ENCODE measurements around the gene TAOK3. TPM values are rescaled to one million over a fixed set of nuclear protein-coding genes. Genes with fewer than 3 reads are reported as not detected.
A peak's percentile ranks its signal among the peaks of the same experiment; 100 is the strongest.

Gene TAOK3
- total and polyA plus RNA-seq, 8 donors: 7.5 to 131 (median 29.0) TPM

DNA sequence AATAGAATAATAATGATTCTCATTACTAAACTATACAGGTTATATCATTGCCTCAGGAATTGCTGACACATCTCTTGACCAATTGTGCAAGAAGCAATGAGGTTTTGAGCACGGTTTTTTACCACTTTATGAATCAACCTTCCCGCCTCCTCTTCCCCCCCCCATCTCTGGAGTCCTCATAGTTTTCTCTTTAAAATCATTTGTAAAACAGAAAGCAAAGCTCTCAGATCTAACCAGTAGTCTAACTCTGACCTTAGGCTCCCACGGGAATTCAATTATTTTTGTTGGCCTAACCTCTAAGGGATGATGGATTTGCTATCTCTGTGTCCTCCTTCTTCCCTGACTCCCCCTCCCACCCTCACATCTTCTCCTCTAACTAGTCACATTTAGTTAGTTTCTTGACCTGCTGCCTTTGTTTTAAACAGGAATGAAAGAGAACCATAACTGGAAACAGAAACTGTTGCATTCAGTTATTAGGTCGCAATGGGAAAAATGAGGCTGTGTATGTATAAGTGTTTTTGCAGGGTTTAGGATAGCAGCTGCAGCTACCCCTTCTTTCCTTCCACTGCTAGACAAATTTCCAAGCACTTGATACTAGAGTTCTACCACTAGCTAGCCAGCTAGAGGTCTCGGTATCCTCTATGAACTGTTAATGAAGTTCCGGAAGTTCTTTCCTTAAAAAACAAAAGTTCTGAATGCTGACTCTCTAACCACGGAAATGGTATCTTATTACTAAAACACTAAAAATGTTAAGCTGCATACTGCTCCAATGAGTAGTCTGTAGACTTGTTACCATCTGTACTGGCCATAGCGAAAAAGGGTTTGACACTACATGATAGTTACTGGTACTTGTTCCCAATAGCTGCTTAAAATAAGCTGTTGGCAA is 65.4 kb downstream of the TAOK3 start:
- H3K36me3 ChIP-seq: no peaks in the 10 kb centered on the region
- H3K4me3 ChIP-seq: no peak overlapping the region
- WGBS, 5 donors: 50 to 73% (median 66%) methylated on average over 8 of the region's 8 CpGs
- peak overlapping the region in 4 of 5 donors; percentile 5 to 63 (median 48) for H3K27ac ChIP-seq
- peaks cover 0 to 35% (median 7%) of the 10 kb centered on the region in 4 donors for H3K4me1 ChIP-seq
- H3K9me3 ChIP-seq: no peaks in the 10 kb centered on the region
- DNase-seq: peak in 1 of 2 donors; percentile 32
- TF ChIP-seq, protein P1, sequence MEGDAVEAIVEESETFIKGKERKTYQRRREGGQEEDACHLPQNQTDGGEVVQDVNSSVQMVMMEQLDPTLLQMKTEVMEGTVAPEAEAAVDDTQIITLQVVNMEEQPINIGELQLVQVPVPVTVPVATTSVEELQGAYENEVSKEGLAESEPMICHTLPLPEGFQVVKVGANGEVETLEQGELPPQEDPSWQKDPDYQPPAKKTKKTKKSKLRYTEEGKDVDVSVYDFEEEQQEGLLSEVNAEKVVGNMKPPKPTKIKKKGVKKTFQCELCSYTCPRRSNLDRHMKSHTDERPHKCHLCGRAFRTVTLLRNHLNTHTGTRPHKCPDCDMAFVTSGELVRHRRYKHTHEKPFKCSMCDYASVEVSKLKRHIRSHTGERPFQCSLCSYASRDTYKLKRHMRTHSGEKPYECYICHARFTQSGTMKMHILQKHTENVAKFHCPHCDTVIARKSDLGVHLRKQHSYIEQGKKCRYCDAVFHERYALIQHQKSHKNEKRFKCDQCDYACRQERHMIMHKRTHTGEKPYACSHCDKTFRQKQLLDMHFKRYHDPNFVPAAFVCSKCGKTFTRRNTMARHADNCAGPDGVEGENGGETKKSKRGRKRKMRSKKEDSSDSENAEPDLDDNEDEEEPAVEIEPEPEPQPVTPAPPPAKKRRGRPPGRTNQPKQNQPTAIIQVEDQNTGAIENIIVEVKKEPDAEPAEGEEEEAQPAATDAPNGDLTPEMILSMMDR (IDR thresholded peaks at IDR 0.05): no peak
- TF ChIP-seq EP300 (IDR thresholded peaks at IDR 0.05) (no peak), POLR2A (IDR thresholded peaks at IDR 0.05) (no peak), POLR2AphosphoS5 (IDR thresholded peaks at IDR 0.05) (no peak)
- no peaks in the 10 kb centered on the region for H3K27me3 ChIP-seq
- intact Hi-C loops (cut with DNase I; ENCODE audit: low total_unique reads): no loop called here

DNA sequence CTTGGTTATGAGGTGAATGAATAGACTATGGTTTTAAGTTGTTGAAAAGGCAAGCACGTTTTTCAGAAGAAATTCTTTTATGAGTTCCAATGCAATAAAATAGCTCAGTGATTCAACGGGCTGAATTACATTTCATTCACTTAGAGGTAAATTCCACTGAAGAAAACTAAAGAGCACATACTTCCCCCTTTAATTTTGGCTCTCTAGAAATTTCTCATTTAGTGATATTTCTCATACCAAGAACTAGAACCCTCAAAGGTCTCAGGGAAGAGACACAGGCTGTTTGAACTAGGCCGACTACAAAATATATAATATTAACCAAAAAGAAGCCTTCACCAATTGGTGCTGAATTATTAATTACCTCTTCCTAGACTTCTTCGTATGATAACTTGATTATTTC is 68.6 kb downstream of the TAOK3 start:
- Histone ChIP-seq H3K36me3 (no peaks in the 10 kb centered on the region), H3K4me3 (no peak overlapping the region), H3K27ac (no peak overlapping the region), H3K4me1 (peaks cover 0 to 34% (median 11%) of the 10 kb centered on the region in 4 donors), H3K27me3 (no peaks in the 10 kb centered on the region), H3K9me3 (no peaks in the 10 kb centered on the region)
- TF ChIP-seq EP300 (IDR thresholded peaks at IDR 0.05) (no peak), POLR2A (IDR thresholded peaks at IDR 0.05) (no peak), POLR2AphosphoS5 (IDR thresholded peaks at IDR 0.05) (no peak)
- TF ChIP-seq, protein P1 (IDR thresholded peaks at IDR 0.05): no peak
- intact Hi-C loops (cut with DNase I; ENCODE audit: low total_unique reads): no loop called here
- DNase-seq: no peak
- 71 to 86% (median 81%) methylated on average over 4 of the region's 4 CpGs for WGBS, 5 donors

DNA sequence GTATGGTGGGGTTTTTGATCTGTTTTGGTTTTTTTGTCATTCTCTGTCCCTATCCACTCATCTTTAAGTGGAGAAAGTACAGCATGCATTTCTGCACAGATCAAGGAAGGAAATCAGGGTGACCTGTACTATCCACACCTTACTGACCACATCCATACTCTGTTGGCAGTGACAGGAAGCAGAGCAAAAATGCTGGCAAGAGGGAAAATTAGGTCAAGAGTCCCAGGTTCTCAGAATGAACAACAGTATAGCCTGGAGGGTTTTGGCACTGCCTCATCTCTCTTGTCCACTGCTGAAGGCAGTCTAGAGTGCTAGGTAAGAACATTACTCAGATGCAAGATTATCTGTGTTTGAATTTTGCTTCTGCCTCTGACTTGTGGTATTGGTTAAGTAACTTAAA is 70.7 kb downstream of the TAOK3 start:
- Histone ChIP-seq H3K4me1 (peaks cover 0 to 21% (median 8%) of the 10 kb centered on the region in 4 donors), H3K4me3 (no peak overlapping the region), H3K27ac (no peak overlapping the region), H3K36me3 (no peaks in the 10 kb centered on the region), H3K9me3 (no peaks in the 10 kb centered on the region), H3K27me3 (no peaks in the 10 kb centered on the region)
- DNase-seq: no peak
- intact Hi-C loops (cut with DNase I; ENCODE audit: low total_unique reads): no loop called here
- no peak for TF ChIP-seq POLR2AphosphoS5 (IDR thresholded peaks at IDR 0.05)
- TF ChIP-seq, protein P1 (IDR thresholded peaks at IDR 0.05): no peak
- no peak for TF ChIP-seq EP300 (IDR thresholded peaks at IDR 0.05)
- TF ChIP-seq POLR2A (IDR thresholded peaks at IDR 0.05): no peak

DNA sequence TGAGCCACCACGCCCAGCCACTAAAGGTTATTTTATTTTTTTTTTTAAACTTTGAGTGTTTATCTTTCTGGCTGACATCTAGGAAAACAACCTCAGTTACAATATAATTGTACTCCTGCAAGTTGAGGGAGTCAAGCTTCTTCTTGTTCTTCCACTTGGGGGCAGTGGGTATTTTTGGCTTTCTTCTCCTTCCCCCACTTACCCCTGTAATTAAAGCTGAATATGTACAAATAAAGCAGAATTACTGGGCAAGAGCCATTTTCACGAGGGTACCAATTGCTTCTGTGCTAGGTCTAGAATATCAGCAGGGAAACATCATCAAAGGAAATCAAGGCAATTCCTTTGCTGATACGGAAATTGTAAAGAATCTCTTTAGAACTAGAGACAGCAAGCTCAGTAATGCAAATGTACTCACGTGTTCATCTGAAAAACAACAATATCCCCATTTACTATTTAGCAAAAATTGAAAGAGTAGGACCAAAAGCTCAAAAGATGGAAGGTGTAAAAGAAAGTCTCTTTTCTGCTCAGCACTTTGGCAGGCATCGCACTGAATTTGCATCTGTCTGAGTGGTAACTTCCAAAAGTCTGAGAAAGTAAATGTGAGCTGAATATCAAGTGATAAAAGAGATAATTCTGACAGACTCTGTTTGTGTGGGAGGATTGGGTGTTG is 72.8 kb downstream of the TAOK3 start:
- TF ChIP-seq EP300 (IDR thresholded peaks at IDR 0.05): no peak
- no peak for TF ChIP-seq POLR2AphosphoS5 (IDR thresholded peaks at IDR 0.05)
- TF ChIP-seq POLR2A (IDR thresholded peaks at IDR 0.05): no peak
- TF ChIP-seq, protein P1 (IDR thresholded peaks at IDR 0.05): no peak
- H3K27ac ChIP-seq: no peak overlapping the region
- no peak overlapping the region for H3K4me3 ChIP-seq
- WGBS, 5 donors: 56 to 76% (median 70%) methylated on average over 5 of the region's 5 CpGs
- no peaks in the 10 kb centered on the region for H3K9me3 ChIP-seq
- DNase-seq: no peak
- H3K4me1 ChIP-seq: peaks cover 0 to 16% (median 6%) of the 10 kb centered on the region in 4 donors
- peaks cover 0 to 2% (median 0%) of the 10 kb centered on the region in 4 donors for H3K36me3 ChIP-seq
- H3K27me3 ChIP-seq: no peaks in the 10 kb centered on the region
- intact Hi-C loops (cut with DNase I; ENCODE audit: low total_unique reads): no loop called here

Data from stomach (tissue), 9 donors.